DND-41 (cell line): ENCODE results near the gene SAG.

Experiments used
- EZH2 ChIP-seq: IDR thresholded peaks from 3 replicates; pipeline ENCODE4 v1.6.1; 2012; ENCODE audit warnings: borderline replicate concordance, low read depth, mild to moderate bottlenecking, moderate library complexity, low read length, inconsistent platforms; ENCODE audit not compliant: severe bottlenecking
- TF ChIP-seq, protein P1 (sequence below): IDR thresholded peaks from 2 replicates; pipeline ENCODE4 v1.5.1; 2012; ENCODE audit warnings: borderline replicate concordance, low read length, moderate library complexity, mild to moderate bottlenecking; ENCODE audit not compliant: poor library complexity, severe bottlenecking; ENCODE audit errors: extremely low read depth

- TF ChIP-seq, protein P1, sequence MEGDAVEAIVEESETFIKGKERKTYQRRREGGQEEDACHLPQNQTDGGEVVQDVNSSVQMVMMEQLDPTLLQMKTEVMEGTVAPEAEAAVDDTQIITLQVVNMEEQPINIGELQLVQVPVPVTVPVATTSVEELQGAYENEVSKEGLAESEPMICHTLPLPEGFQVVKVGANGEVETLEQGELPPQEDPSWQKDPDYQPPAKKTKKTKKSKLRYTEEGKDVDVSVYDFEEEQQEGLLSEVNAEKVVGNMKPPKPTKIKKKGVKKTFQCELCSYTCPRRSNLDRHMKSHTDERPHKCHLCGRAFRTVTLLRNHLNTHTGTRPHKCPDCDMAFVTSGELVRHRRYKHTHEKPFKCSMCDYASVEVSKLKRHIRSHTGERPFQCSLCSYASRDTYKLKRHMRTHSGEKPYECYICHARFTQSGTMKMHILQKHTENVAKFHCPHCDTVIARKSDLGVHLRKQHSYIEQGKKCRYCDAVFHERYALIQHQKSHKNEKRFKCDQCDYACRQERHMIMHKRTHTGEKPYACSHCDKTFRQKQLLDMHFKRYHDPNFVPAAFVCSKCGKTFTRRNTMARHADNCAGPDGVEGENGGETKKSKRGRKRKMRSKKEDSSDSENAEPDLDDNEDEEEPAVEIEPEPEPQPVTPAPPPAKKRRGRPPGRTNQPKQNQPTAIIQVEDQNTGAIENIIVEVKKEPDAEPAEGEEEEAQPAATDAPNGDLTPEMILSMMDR, result no peak
- no peak for TF ChIP-seq EZH2
Observed at GRCh38 chr2:233270366-233270765, 37.2 kb upstream of the SAG start.
